IPS-15b (cell line): ENCODE results near the gene SCGB2B2.

Experiments used
- H3K27me3 ChIP-seq: one replicate; pipeline ENCODE4 v1.6.1; 2013; ENCODE audit warnings: low read length; ENCODE audit not compliant: control insufficient read depth, insufficient read depth
- H3K36me3 ChIP-seq: one replicate; pipeline ENCODE4 v1.6.1; 2013; ENCODE audit warnings: low read length; ENCODE audit not compliant: control insufficient read depth, insufficient read depth
- H3K4me1 ChIP-seq: one replicate; pipeline ENCODE4 v1.6.1; 2013; ENCODE audit warnings: mild to moderate bottlenecking, low read length; ENCODE audit not compliant: control insufficient read depth, insufficient read depth
- H3K4me3 ChIP-seq: one replicate; pipeline ENCODE4 v1.5.1; 2013; ENCODE audit warnings: low read depth, low read length
- H3K9ac ChIP-seq: one replicate; pipeline ENCODE4 v1.6.1; 2013; ENCODE audit warnings: low read depth, mild to moderate bottlenecking, low read length
- H3K9me3 ChIP-seq: one replicate; pipeline ENCODE4 v1.6.1; 2013; ENCODE audit warnings: mild to moderate bottlenecking, low read length; ENCODE audit not compliant: control insufficient read depth, insufficient read depth

The SCGB2B2 gene, protein sequence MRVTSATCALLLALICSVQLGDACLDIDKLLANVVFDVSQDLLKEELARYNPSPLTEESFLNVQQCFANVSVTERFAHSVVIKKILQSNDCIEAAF

GRCh38 chr19:34676697-34677385 lies at the start of gene SCGB2B2:
SCGB2B2 (minus strand) TSS chr19:34677159; CDS start chr19:34594563, 82,596 bp downstream.
- peaks cover 3% of the 10 kb centered on the region for H3K36me3 ChIP-seq
- H3K27me3 ChIP-seq, result peaks cover 4% of the 10 kb centered on the region
- H3K4me1 ChIP-seq, result no peaks in the 10 kb centered on the region
- H3K9ac ChIP-seq, result peak within 1 kb of the TSS; percentile 95
- peak within 1 kb of the TSS; percentile 88 for H3K4me3 ChIP-seq
- H3K9me3 ChIP-seq, result no peaks in the 10 kb centered on the region

GRCh38 chr19:34725400-34725799 lies 48.4 kb upstream of the SCGB2B2 start:
- H3K36me3 ChIP-seq, result no peaks in the 10 kb centered on the region
- H3K4me3 ChIP-seq, result no peak overlapping the region
- no peaks in the 10 kb centered on the region for H3K4me1 ChIP-seq
- no peaks in the 10 kb centered on the region for H3K9me3 ChIP-seq
- H3K27me3 ChIP-seq, result no peaks in the 10 kb centered on the region
- H3K9ac ChIP-seq, result no peak overlapping the region

DNA sequence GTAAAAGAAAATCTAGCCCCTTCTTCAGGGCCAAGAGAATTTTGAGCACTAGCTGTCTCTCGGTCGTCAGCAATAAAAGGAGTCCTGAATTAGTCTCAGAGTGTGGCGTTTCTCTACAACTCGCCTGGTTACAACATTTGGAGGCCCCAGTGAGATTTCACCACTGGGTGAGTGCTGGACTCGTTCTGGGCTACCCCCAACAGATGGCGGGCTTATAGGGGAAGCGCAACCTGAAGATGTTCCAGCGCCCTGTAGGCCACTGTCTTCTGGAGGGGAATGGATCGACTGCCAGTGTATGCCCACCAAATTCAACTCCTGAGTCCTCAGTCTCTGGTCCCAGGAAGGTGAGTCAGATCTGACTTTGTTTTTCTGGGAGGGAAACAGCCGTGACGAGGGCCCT lies 45.4 kb upstream of the SCGB2B2 start:
- Histone ChIP-seq H3K4me3 (no peak overlapping the region), H3K9me3 (no peaks in the 10 kb centered on the region), H3K27me3 (no peaks in the 10 kb centered on the region), H3K36me3 (no peaks in the 10 kb centered on the region), H3K9ac (no peak overlapping the region), H3K4me1 (no peaks in the 10 kb centered on the region)

GRCh38 chr19:34715357-34715756 lies 38.4 kb upstream of the SCGB2B2 start:
- Histone ChIP-seq H3K4me3 (no peak overlapping the region), H3K9ac (no peak overlapping the region), H3K4me1 (peaks cover 8% of the 10 kb centered on the region), H3K9me3 (peaks cover 13% of the 10 kb centered on the region), H3K36me3 (no peaks in the 10 kb centered on the region), H3K27me3 (no peaks in the 10 kb centered on the region)

GRCh38 chr19:34713262-34713637 lies 36.3 kb upstream of the SCGB2B2 start:
- no peaks in the 10 kb centered on the region for H3K36me3 ChIP-seq
- peaks cover 13% of the 10 kb centered on the region for H3K9me3 ChIP-seq

GRCh38 chr19:34712395-34713261 lies 35.7 kb upstream of the SCGB2B2 start:
- Histone ChIP-seq H3K36me3 (no peaks in the 10 kb centered on the region), H3K27me3 (no peaks in the 10 kb centered on the region), H3K4me1 (peaks cover 8% of the 10 kb centered on the region), H3K4me3 (peak overlapping the region; percentile 28), H3K9me3 (peaks cover 13% of the 10 kb centered on the region), H3K9ac (no peak overlapping the region)

More at GRCh38 chr19:34713262-34713637, 36.3 kb upstream of the SCGB2B2 start:
- no peak overlapping the region for H3K9ac ChIP-seq
- H3K4me3 ChIP-seq, result no peak overlapping the region
- no peaks in the 10 kb centered on the region for H3K27me3 ChIP-seq
- H3K4me1 ChIP-seq, result peaks cover 8% of the 10 kb centered on the region

DNA sequence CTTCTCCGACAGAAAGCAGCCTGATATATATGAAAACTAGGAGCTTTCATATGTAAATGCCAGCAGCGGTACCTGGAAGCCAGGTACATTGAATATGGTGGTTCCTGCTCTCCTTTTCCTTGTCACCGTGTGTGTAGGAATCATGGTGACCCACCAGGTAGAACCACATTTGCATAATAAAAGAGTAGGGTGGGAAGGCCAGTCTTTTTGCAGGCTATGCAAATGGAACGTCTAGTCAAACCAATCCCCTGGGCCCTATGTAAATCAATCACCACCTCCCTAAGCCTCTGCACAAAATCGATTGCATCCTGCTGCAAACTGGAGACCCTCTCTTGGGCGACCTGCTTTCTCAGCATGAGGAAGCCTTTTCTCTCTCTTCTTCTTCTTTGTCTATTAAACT lies 34.9 kb upstream of the SCGB2B2 start:
- Histone ChIP-seq H3K4me3 (peak overlapping the region; percentile 28), H3K27me3 (no peaks in the 10 kb centered on the region), H3K4me1 (peaks cover 8% of the 10 kb centered on the region), H3K9me3 (peaks cover 16% of the 10 kb centered on the region), H3K36me3 (no peaks in the 10 kb centered on the region), H3K9ac (no peak overlapping the region)

- no peak overlapping the region for H3K9ac ChIP-seq
- peaks cover 2% of the 10 kb centered on the region for H3K9me3 ChIP-seq
- H3K4me1 ChIP-seq, result peaks cover 8% of the 10 kb centered on the region
- H3K36me3 ChIP-seq, result no peaks in the 10 kb centered on the region
- no peak overlapping the region for H3K4me3 ChIP-seq
- no peaks in the 10 kb centered on the region for H3K27me3 ChIP-seq
Observed at GRCh38 chr19:34707661-34708060, 30.7 kb upstream of the SCGB2B2 start.

GRCh38 chr19:34692549-34692948 lies 15.6 kb upstream of the SCGB2B2 start:
- peaks cover 7% of the 10 kb centered on the region for H3K27me3 ChIP-seq
- no peaks in the 10 kb centered on the region for H3K36me3 ChIP-seq
- no peaks in the 10 kb centered on the region for H3K4me1 ChIP-seq
- H3K9me3 ChIP-seq, result no peaks in the 10 kb centered on the region
- no peak overlapping the region for H3K4me3 ChIP-seq
- no peak overlapping the region for H3K9ac ChIP-seq

GRCh38 chr19:34690372-34690771 lies 13.4 kb upstream of the SCGB2B2 start:
- Histone ChIP-seq H3K9ac (no peak overlapping the region), H3K4me1 (no peaks in the 10 kb centered on the region), H3K4me3 (no peak overlapping the region), H3K27me3 (peaks cover 7% of the 10 kb centered on the region), H3K36me3 (no peaks in the 10 kb centered on the region), H3K9me3 (no peaks in the 10 kb centered on the region)

GRCh38 chr19:34688592-34688991 lies 11.6 kb upstream of the SCGB2B2 start:
- Histone ChIP-seq H3K9me3 (no peaks in the 10 kb centered on the region), H3K9ac (no peak overlapping the region), H3K27me3 (peaks cover 7% of the 10 kb centered on the region), H3K4me1 (no peaks in the 10 kb centered on the region), H3K36me3 (no peaks in the 10 kb centered on the region), H3K4me3 (no peak overlapping the region)

GRCh38 chr19:34687348-34687747 lies 10.4 kb upstream of the SCGB2B2 start:
- no peaks in the 10 kb centered on the region for H3K4me1 ChIP-seq
- H3K9me3 ChIP-seq, result no peaks in the 10 kb centered on the region
- H3K36me3 ChIP-seq, result no peaks in the 10 kb centered on the region
- H3K9ac ChIP-seq, result no peak overlapping the region
- no peak overlapping the region for H3K4me3 ChIP-seq
- H3K27me3 ChIP-seq, result peaks cover 7% of the 10 kb centered on the region
